ENCODE results near the gene GATAD2A.
"Not testable (repeated sequence)": the region's sequence is repeated elsewhere in the genome, so short reads cannot be mapped to it uniquely, and the experiment has no call there.

GATAD2A gene

GRCh38 chr19:19404879-19405860, at the start of gene GATAD2A:
Gene GATAD2A, plus strand, starts transcription at chr19:19405675. Its CDS starts 59,671 bp downstream, at chr19:19465346.
- DNase-seq (ENCODE audit: low read depth), result peak; percentile 88

GRCh38 chr19:19356500-19356899, 49.0 kb upstream of the GATAD2A start:
- DNase-seq (ENCODE audit: low read depth), result no peak

- no peak for DNase-seq (ENCODE audit: low read depth)
These were observed 48.4 kb upstream of the GATAD2A start for GRCh38 chr19:19356901-19357566.

GRCh38 chr19:19361075-19361594, 44.3 kb upstream of the GATAD2A start:
- DNase-seq (ENCODE audit: low read depth), result peak; percentile 81

- DNase-seq (ENCODE audit: low read depth), result no peak
These were observed 43.4 kb upstream of the GATAD2A start for GRCh38 chr19:19362075-19362474.

GRCh38 chr19:19366434-19367396, 38.8 kb upstream of the GATAD2A start:
- DNase-seq (ENCODE audit: low read depth), result peak; percentile 87

- DNase-seq (ENCODE audit: low read depth), result no peak
These were observed 37.4 kb upstream of the GATAD2A start for GRCh38 chr19:19368087-19368486.

- no peak for DNase-seq (ENCODE audit: low read depth)
These were observed 34.4 kb upstream of the GATAD2A start for GRCh38 chr19:19371059-19371458.

- DNase-seq (ENCODE audit: low read depth), result peak; percentile 18
These were observed 32.6 kb upstream of the GATAD2A start for GRCh38 chr19:19372656-19373416.

- DNase-seq (ENCODE audit: low read depth), result peak; percentile 79
These were observed 25.9 kb upstream of the GATAD2A start for GRCh38 chr19:19379527-19379926.

- DNase-seq (ENCODE audit: low read depth), result not testable (repeated sequence)
These were observed 25.2 kb upstream of the GATAD2A start for GRCh38 chr19:19380316-19380715.

GRCh38 chr19:19381007-19381926, 24.2 kb upstream of the GATAD2A start:
- DNase-seq (ENCODE audit: low read depth), result no peak

GRCh38 chr19:19382118-19382517, 23.4 kb upstream of the GATAD2A start:
- DNase-seq (ENCODE audit: low read depth), result no peak

- DNase-seq (ENCODE audit: low read depth), result no peak
These were observed 21.0 kb upstream of the GATAD2A start for GRCh38 chr19:19384486-19384885.

GRCh38 chr19:19385131-19385895, 20.2 kb upstream of the GATAD2A start:
- peak; percentile 99 for DNase-seq (ENCODE audit: low read depth)

GRCh38 chr19:19385896-19386869, 19.3 kb upstream of the GATAD2A start:
- DNase-seq (ENCODE audit: low read depth), result no peak

GRCh38 chr19:19387108-19387507, 18.4 kb upstream of the GATAD2A start:
- no peak for DNase-seq (ENCODE audit: low read depth)

Data from amniotic epithelial cell (primary cell).